ENCODE results near the gene ASB16. TPM values are rescaled to one million over a fixed set of nuclear protein-coding genes. Genes with fewer than 3 reads are reported as not detected.

The ASB16 gene
- total and polyA plus RNA-seq, 4 donors = 0.88 to 2.1 (median 1.4) TPM

- Histone ChIP-seq H3K27ac (ENCODE audit: low read depth in 1 of 2, low read length in 2 of 2) (no peak overlapping the region), H3K4me3 (ENCODE audit: low read length in 2 of 2) (no peak overlapping the region), H3K4me1 (ENCODE audit: control insufficient read depth in 1 of 2, insufficient read depth in 2 of 2, low read length in 2 of 2) (no peaks in the 10 kb centered on the region), H3K9me3 (ENCODE audit: control insufficient read depth, low read length) (no peaks in the 10 kb centered on the region), H3K27me3 (ENCODE audit: control insufficient read depth in 1 of 2, insufficient read depth in 2 of 2, low read length in 1 of 2) (no peaks in the 10 kb centered on the region), H3K36me3 (ENCODE audit: control insufficient read depth in 1 of 2, insufficient read depth in 2 of 2, low read length in 1 of 2) (peaks cover 0 to 2% of the 10 kb centered on the region in 2 donors)
- ATAC-seq (ENCODE audit: low FRiP score) (no peak), DNase-seq (no peak)
- intact Hi-C loops (cut with DNase I) = no loop called here
- 88% methylated on average over 4 of the region's 4 CpGs for WGBS, 2 donors
Observed at GRCh38 chr17:44202756-44203155, 32.3 kb downstream of the ASB16 start.

- Histone ChIP-seq H3K4me1 (ENCODE audit: control insufficient read depth in 1 of 2, insufficient read depth in 2 of 2, low read length in 2 of 2) (no peaks in the 10 kb centered on the region), H3K27me3 (ENCODE audit: control insufficient read depth in 1 of 2, insufficient read depth in 2 of 2, low read length in 1 of 2) (no peaks in the 10 kb centered on the region), H3K4me3 (ENCODE audit: low read length in 2 of 2) (no peak overlapping the region), H3K36me3 (ENCODE audit: control insufficient read depth in 1 of 2, insufficient read depth in 2 of 2, low read length in 1 of 2) (peaks cover 0 to 2% of the 10 kb centered on the region in 2 donors), H3K27ac (ENCODE audit: low read depth in 1 of 2, low read length in 2 of 2) (no peak overlapping the region), H3K9me3 (ENCODE audit: control insufficient read depth, low read length) (no peaks in the 10 kb centered on the region)
- intact Hi-C loops (cut with DNase I) = no loop called here
- no peak for ATAC-seq (ENCODE audit: low FRiP score)
- no peak for DNase-seq
- 51 to 56% methylated on average over 9 of the region's 9 CpGs for whole genome bisulfite sequencing, 2 donors
Observed at GRCh38 chr17:44203731-44204440, 33.4 kb downstream of the ASB16 start.

- no peak overlapping the region for H3K4me3 ChIP-seq (ENCODE audit: low read length in 2 of 2)
- H3K4me1 ChIP-seq (ENCODE audit: control insufficient read depth in 1 of 2, insufficient read depth in 2 of 2, low read length in 2 of 2) = no peaks in the 10 kb centered on the region
- H3K27me3 ChIP-seq (ENCODE audit: control insufficient read depth in 1 of 2, insufficient read depth in 2 of 2, low read length in 1 of 2) = no peaks in the 10 kb centered on the region
- no peak overlapping the region for H3K27ac ChIP-seq (ENCODE audit: low read depth in 1 of 2, low read length in 2 of 2)
- 71 to 73% methylated on average over 5 of the region's 5 CpGs for WGBS, 2 donors
- no peaks in the 10 kb centered on the region for H3K9me3 ChIP-seq (ENCODE audit: control insufficient read depth, low read length)
- DNase-seq = peak in 1 of 2 donors; percentile 75
- H3K36me3 ChIP-seq (ENCODE audit: control insufficient read depth in 1 of 2, insufficient read depth in 2 of 2, low read length in 1 of 2) = peaks cover 0 to 3% of the 10 kb centered on the region in 2 donors
- ATAC-seq (ENCODE audit: low FRiP score) = no peak
- intact Hi-C loops (cut with DNase I) = no loop called here
Observed at GRCh38 chr17:44204441-44204882, 34.0 kb downstream of the ASB16 start.

- no peaks in the 10 kb centered on the region for H3K9me3 ChIP-seq (ENCODE audit: control insufficient read depth, low read length)
- intact Hi-C loops (cut with DNase I) = no loop called here
- H3K4me3 ChIP-seq (ENCODE audit: low read length in 2 of 2) = no peak overlapping the region
- H3K27me3 ChIP-seq (ENCODE audit: control insufficient read depth in 1 of 2, insufficient read depth in 2 of 2, low read length in 1 of 2) = no peaks in the 10 kb centered on the region
- H3K27ac ChIP-seq (ENCODE audit: low read depth in 1 of 2, low read length in 2 of 2) = no peak overlapping the region
- DNase-seq (no peak), ATAC-seq (ENCODE audit: low FRiP score) (no peak)
- H3K36me3 ChIP-seq (ENCODE audit: control insufficient read depth in 1 of 2, insufficient read depth in 2 of 2, low read length in 1 of 2) = peaks cover 0 to 5% of the 10 kb centered on the region in 2 donors
- no peaks in the 10 kb centered on the region for H3K4me1 ChIP-seq (ENCODE audit: control insufficient read depth in 1 of 2, insufficient read depth in 2 of 2, low read length in 2 of 2)
- 34 to 43% methylated on average over 13 of the region's 13 CpGs for WGBS, 2 donors
Observed at GRCh38 chr17:44205962-44206824, 35.7 kb downstream of the ASB16 start.

GRCh38 chr17:44206825-44207155 lies 36.3 kb downstream of the ASB16 start:
- Histone ChIP-seq H3K27me3 (ENCODE audit: control insufficient read depth in 1 of 2, insufficient read depth in 2 of 2, low read length in 1 of 2) (no peaks in the 10 kb centered on the region), H3K9me3 (ENCODE audit: control insufficient read depth, low read length) (no peaks in the 10 kb centered on the region), H3K4me3 (ENCODE audit: low read length in 2 of 2) (no peak overlapping the region), H3K4me1 (ENCODE audit: control insufficient read depth in 1 of 2, insufficient read depth in 2 of 2, low read length in 2 of 2) (no peaks in the 10 kb centered on the region), H3K36me3 (ENCODE audit: control insufficient read depth in 1 of 2, insufficient read depth in 2 of 2, low read length in 1 of 2) (peaks cover 0 to 5% of the 10 kb centered on the region in 2 donors), H3K27ac (ENCODE audit: low read depth in 1 of 2, low read length in 2 of 2) (no peak overlapping the region)
- 71 to 81% methylated on average over 6 of the region's 6 CpGs for WGBS, 2 donors
- ATAC-seq (ENCODE audit: low FRiP score) = no peak
- no peak for DNase-seq
- intact Hi-C loops (cut with DNase I) = no loop called here

GRCh38 chr17:44207319-44207718 lies 36.8 kb downstream of the ASB16 start:
- Histone ChIP-seq H3K4me3 (ENCODE audit: low read length in 2 of 2) (no peak overlapping the region), H3K4me1 (ENCODE audit: control insufficient read depth in 1 of 2, insufficient read depth in 2 of 2, low read length in 2 of 2) (no peaks in the 10 kb centered on the region), H3K27ac (ENCODE audit: low read depth in 1 of 2, low read length in 2 of 2) (no peak overlapping the region), H3K9me3 (ENCODE audit: control insufficient read depth, low read length) (no peaks in the 10 kb centered on the region), H3K27me3 (ENCODE audit: control insufficient read depth in 1 of 2, insufficient read depth in 2 of 2, low read length in 1 of 2) (no peaks in the 10 kb centered on the region), H3K36me3 (ENCODE audit: control insufficient read depth in 1 of 2, insufficient read depth in 2 of 2, low read length in 1 of 2) (peaks cover 0 to 5% of the 10 kb centered on the region in 2 donors)
- no peak for ATAC-seq (ENCODE audit: low FRiP score)
- WGBS, 2 donors = 81 to 85% methylated on average over 17 of the region's 17 CpGs
- no peak for DNase-seq
- intact Hi-C loops (cut with DNase I) = no loop called here

- Histone ChIP-seq H3K9me3 (ENCODE audit: control insufficient read depth, low read length) (no peaks in the 10 kb centered on the region), H3K4me1 (ENCODE audit: control insufficient read depth in 1 of 2, insufficient read depth in 2 of 2, low read length in 2 of 2) (no peaks in the 10 kb centered on the region), H3K36me3 (ENCODE audit: control insufficient read depth in 1 of 2, insufficient read depth in 2 of 2, low read length in 1 of 2) (peaks cover 0 to 5% of the 10 kb centered on the region in 2 donors), H3K27ac (ENCODE audit: low read depth in 1 of 2, low read length in 2 of 2) (no peak overlapping the region), H3K4me3 (ENCODE audit: low read length in 2 of 2) (no peak overlapping the region), H3K27me3 (ENCODE audit: control insufficient read depth in 1 of 2, insufficient read depth in 2 of 2, low read length in 1 of 2) (no peaks in the 10 kb centered on the region)
- WGBS, 2 donors = 79 to 80% methylated on average over 5 of the region's 5 CpGs
- DNase-seq = no peak
- ATAC-seq (ENCODE audit: low FRiP score) = no peak
- intact Hi-C loops (cut with DNase I) = no loop called here
Observed at GRCh38 chr17:44207743-44208142, 37.2 kb downstream of the ASB16 start.

- Histone ChIP-seq H3K4me1 (ENCODE audit: control insufficient read depth in 1 of 2, insufficient read depth in 2 of 2, low read length in 2 of 2) (no peaks in the 10 kb centered on the region), H3K9me3 (ENCODE audit: control insufficient read depth, low read length) (no peaks in the 10 kb centered on the region), H3K27me3 (ENCODE audit: control insufficient read depth in 1 of 2, insufficient read depth in 2 of 2, low read length in 1 of 2) (no peaks in the 10 kb centered on the region), H3K27ac (ENCODE audit: low read depth in 1 of 2, low read length in 2 of 2) (no peak overlapping the region), H3K4me3 (ENCODE audit: low read length in 2 of 2) (no peak overlapping the region), H3K36me3 (ENCODE audit: control insufficient read depth in 1 of 2, insufficient read depth in 2 of 2, low read length in 1 of 2) (peaks cover under 1 to 7% of the 10 kb centered on the region in 2 donors)
- ATAC-seq (ENCODE audit: low FRiP score) (no peak), DNase-seq (no peak)
- WGBS, 2 donors = 69 to 70% methylated on average over 11 of the region's 11 CpGs
- intact Hi-C loops (cut with DNase I) = loop anchor here (1.0 to 10.0 kb wide), 2 partner anchors 121 to 295 kb away; partner anchors contain the start of gene GPATCH8 (in 1 of the 2)
Observed at GRCh38 chr17:44209786-44210341, 39.4 kb downstream of the ASB16 start.

All from aorta (tissue), 5 donors.